ENCODE measurements around the gene HYAL2. TPM values are rescaled to one million over a fixed set of nuclear protein-coding genes. Genes with fewer than 3 reads are reported as not detected.

Gene HYAL2
- total and polyA plus RNA-seq, 9 of the 15 experiments (the other 6 are each of a cell fraction or from before 2014, with no cell fraction given), result 0.36 to 22.7 (median 11.4) TPM; not detected in 1

DNA sequence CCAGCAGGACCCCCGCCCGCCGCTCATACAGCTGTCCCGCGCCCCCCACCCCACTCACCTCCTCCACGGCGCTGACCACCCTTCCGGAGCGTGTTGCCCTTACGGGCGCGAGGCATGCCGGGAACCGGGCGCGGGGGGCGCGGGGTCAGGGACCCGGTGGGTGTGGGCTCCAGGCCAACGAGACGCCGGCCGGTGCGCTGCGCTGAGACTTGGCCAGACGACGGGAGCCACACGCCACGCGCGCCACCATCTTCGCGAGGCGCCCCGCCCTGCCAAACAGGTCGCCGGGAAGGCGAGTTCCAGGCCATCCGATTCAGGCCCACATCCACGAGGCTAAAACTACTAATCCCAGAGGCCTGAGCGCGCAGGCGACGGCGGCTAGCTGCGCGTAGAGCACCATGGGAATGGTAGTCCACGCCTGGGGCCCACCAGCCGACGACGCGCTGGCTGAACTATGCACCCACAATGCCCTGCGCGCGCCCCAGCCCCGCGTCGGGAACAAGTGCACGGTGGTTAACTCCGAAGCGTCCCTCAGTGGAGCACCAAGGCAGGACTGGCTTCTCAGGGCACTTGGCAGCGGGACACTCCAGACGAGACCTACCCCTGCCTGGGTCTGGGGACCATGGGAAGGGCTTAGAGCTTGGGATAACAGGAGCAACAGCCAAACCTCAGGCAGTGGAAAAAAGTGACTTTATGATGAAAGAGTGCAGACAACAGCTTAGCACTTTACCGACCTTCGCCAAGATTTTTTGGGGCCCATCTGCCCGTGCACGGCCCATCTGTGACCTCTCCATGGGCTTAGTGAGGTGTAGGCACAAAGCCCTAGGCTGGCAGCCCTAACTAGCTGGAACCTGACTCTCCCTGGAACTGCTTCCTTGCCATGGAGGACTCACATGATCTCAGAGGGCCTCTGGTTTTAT is 30.1 kb downstream of the HYAL2 start, which contains the start of gene IFRD2 (continued):
- TF ChIP-seq PHF8 (IDR thresholded peaks at IDR 0.05; ENCODE audit: borderline replicate concordance, low read length) (peak; percentile 62; the same call in 1 of the 2 replicates), TGIF2 (CRISPR knock-in tag; IDR thresholded peaks at IDR 0.05) (no peak), IFI16 (CRISPR knock-in tag; IDR thresholded peaks at IDR 0.05) (no peak), TRIM28 (IDR thresholded peaks at IDR 0.05) (no peak), SMARCE1 (IDR thresholded peaks at IDR 0.05) (no peak), DIDO1 (tag; IDR thresholded peaks at IDR 0.05; ENCODE audit: low read depth) (peak; percentile 67; the same call in 1 of the 2 replicates), SAFB (IDR thresholded peaks at IDR 0.05; ENCODE audit: borderline replicate concordance, low read depth, low read length) (peak; percentile 81; the same call in 1 of the 2 replicates), CBX2 (IDR thresholded peaks at IDR 0.05; ENCODE audit: insufficient read depth, low read length, poor library complexity, severe bottlenecking) (no peak), LEF1 (IDR thresholded peaks at IDR 0.05) (no peak), ERF (CRISPR knock-in tag; IDR thresholded peaks at IDR 0.05) (peak; percentile 93), KLF13 (tag; IDR thresholded peaks at IDR 0.05; ENCODE audit: borderline replicate concordance, low read depth) (peak; percentile 89), CBFA2T2 (conservative IDR thresholded peaks at IDR 0.05) (no peak), KHSRP (IDR thresholded peaks at IDR 0.05) (no peak), ARNT (IDR thresholded peaks at IDR 0.05) (no peak), ATF7 (IDR thresholded peaks at IDR 0.05) (peak; percentile 74; the same call in 1 of the 2 replicates), ZNF41 (CRISPR knock-in tag; conservative IDR thresholded peaks at IDR 0.05) (peak; percentile 69; the same call in 1 of the 2 replicates)
- TF ChIP-seq, protein P1, sequence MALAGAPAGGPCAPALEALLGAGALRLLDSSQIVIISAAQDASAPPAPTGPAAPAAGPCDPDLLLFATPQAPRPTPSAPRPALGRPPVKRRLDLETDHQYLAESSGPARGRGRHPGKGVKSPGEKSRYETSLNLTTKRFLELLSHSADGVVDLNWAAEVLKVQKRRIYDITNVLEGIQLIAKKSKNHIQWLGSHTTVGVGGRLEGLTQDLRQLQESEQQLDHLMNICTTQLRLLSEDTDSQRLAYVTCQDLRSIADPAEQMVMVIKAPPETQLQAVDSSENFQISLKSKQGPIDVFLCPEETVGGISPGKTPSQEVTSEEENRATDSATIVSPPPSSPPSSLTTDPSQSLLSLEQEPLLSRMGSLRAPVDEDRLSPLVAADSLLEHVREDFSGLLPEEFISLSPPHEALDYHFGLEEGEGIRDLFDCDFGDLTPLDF (CRISPR knock-in tag; IDR thresholded peaks at IDR 0.05), result peak; percentile 51; the same call in 1 of the 2 replicates
- TF ChIP-seq, protein P2, sequence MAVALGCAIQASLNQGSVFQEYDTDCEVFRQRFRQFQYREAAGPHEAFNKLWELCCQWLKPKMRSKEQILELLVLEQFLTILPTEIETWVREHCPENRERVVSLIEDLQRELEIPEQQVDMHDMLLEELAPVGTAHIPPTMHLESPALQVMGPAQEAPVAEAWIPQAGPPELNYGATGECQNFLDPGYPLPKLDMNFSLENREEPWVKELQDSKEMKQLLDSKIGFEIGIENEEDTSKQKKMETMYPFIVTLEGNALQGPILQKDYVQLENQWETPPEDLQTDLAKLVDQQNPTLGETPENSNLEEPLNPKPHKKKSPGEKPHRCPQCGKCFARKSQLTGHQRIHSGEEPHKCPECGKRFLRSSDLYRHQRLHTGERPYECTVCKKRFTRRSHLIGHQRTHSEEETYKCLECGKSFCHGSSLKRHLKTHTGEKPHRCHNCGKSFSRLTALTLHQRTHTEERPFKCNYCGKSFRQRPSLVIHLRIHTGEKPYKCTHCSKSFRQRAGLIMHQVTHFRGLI (CRISPR knock-in tag; IDR thresholded peaks at IDR 0.05), result no peak
- TF ChIP-seq, protein P3, sequence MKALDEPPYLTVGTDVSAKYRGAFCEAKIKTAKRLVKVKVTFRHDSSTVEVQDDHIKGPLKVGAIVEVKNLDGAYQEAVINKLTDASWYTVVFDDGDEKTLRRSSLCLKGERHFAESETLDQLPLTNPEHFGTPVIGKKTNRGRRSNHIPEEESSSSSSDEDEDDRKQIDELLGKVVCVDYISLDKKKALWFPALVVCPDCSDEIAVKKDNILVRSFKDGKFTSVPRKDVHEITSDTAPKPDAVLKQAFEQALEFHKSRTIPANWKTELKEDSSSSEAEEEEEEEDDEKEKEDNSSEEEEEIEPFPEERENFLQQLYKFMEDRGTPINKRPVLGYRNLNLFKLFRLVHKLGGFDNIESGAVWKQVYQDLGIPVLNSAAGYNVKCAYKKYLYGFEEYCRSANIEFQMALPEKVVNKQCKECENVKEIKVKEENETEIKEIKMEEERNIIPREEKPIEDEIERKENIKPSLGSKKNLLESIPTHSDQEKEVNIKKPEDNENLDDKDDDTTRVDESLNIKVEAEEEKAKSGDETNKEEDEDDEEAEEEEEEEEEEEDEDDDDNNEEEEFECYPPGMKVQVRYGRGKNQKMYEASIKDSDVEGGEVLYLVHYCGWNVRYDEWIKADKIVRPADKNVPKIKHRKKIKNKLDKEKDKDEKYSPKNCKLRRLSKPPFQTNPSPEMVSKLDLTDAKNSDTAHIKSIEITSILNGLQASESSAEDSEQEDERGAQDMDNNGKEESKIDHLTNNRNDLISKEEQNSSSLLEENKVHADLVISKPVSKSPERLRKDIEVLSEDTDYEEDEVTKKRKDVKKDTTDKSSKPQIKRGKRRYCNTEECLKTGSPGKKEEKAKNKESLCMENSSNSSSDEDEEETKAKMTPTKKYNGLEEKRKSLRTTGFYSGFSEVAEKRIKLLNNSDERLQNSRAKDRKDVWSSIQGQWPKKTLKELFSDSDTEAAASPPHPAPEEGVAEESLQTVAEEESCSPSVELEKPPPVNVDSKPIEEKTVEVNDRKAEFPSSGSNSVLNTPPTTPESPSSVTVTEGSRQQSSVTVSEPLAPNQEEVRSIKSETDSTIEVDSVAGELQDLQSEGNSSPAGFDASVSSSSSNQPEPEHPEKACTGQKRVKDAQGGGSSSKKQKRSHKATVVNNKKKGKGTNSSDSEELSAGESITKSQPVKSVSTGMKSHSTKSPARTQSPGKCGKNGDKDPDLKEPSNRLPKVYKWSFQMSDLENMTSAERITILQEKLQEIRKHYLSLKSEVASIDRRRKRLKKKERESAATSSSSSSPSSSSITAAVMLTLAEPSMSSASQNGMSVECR (CRISPR knock-in tag; IDR thresholded peaks at IDR 0.05), result peak; percentile 93
- TF ChIP-seq, protein P4, sequence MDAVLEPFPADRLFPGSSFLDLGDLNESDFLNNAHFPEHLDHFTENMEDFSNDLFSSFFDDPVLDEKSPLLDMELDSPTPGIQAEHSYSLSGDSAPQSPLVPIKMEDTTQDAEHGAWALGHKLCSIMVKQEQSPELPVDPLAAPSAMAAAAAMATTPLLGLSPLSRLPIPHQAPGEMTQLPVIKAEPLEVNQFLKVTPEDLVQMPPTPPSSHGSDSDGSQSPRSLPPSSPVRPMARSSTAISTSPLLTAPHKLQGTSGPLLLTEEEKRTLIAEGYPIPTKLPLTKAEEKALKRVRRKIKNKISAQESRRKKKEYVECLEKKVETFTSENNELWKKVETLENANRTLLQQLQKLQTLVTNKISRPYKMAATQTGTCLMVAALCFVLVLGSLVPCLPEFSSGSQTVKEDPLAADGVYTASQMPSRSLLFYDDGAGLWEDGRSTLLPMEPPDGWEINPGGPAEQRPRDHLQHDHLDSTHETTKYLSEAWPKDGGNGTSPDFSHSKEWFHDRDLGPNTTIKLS (IDR thresholded peaks at IDR 0.05; ENCODE audit: borderline replicate concordance, low read depth), result peak; percentile 96
